ENCODE measurements around the gene RPS18. TPM values are rescaled to one million over a fixed set of nuclear protein-coding genes. Genes with fewer than 3 reads are reported as not detected.
"Not testable (repeated sequence)": the region's sequence is repeated elsewhere in the genome, so short reads cannot be mapped to it uniquely, and the experiment has no call there.

RPS18 gene
- total RNA-seq, 2 experiments from 2014 or later = 4,317 to 7,191 TPM

DNA sequence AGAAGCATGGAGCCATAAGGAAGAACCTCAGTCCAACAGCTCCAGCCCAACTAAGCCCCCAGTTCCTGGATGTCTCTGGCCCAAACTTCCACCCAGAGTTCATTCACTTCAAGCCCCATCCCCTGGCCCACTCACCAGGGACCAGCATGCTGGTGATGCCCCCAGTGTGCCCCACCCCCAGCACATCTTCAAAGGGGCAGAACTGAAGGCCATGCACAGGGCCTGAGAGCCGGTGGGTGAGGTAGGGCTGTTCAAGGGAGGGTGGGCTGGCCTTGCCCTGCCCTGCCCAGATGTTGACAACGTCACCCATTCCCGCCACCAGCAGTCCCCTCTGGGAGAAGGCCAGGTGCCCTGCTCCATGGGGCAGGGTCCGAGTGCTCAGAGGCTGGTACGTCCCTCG, 8.7 kb downstream of the RPS18 start:
- H3K27ac ChIP-seq (ENCODE audit: low read depth, low read length, poor library complexity, severe bottlenecking) = peak overlapping the region; percentile 20
- H3K79me2 ChIP-seq (ENCODE audit: insufficient read depth, low read depth, low read length) = peaks cover 4% of the 10 kb centered on the region; the same call in 1 of the 2 replicates
- no peaks in the 10 kb centered on the region; the same call in 1 of the 2 replicates for H4K20me1 ChIP-seq (ENCODE audit: insufficient read depth, low read length)
- ChIA-PET CTCF (ENCODE audit: unreplicated experiment) (no interaction called here), POLR2A (interaction anchor here (0.8 kb wide), 1 partner anchor 37 kb away, joined by 3 read pairs; the partner anchor contains the start of gene ZBTB22)
- no peak overlapping the region for H3K4me3 ChIP-seq (ENCODE audit: low read depth, low read length, poor library complexity, severe bottlenecking)
- H3K4me1 ChIP-seq (ENCODE audit: insufficient read depth, low read length, poor library complexity, severe bottlenecking) = peaks cover 36% of the 10 kb centered on the region
- no peak for DNase-seq (ENCODE audit: low spot score)
- peaks cover 90% of the 10 kb centered on the region for H3K36me3 ChIP-seq (ENCODE audit: insufficient read depth, low read length)
- TF ChIP-seq, protein P1, sequence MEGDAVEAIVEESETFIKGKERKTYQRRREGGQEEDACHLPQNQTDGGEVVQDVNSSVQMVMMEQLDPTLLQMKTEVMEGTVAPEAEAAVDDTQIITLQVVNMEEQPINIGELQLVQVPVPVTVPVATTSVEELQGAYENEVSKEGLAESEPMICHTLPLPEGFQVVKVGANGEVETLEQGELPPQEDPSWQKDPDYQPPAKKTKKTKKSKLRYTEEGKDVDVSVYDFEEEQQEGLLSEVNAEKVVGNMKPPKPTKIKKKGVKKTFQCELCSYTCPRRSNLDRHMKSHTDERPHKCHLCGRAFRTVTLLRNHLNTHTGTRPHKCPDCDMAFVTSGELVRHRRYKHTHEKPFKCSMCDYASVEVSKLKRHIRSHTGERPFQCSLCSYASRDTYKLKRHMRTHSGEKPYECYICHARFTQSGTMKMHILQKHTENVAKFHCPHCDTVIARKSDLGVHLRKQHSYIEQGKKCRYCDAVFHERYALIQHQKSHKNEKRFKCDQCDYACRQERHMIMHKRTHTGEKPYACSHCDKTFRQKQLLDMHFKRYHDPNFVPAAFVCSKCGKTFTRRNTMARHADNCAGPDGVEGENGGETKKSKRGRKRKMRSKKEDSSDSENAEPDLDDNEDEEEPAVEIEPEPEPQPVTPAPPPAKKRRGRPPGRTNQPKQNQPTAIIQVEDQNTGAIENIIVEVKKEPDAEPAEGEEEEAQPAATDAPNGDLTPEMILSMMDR (conservative IDR thresholded peaks at IDR 0.05; ENCODE audit: low read length) = no peak
- no peak for TF ChIP-seq EZH2phosphoT487 (IDR thresholded peaks at IDR 0.05; ENCODE audit: borderline replicate concordance, low read depth, low read length)
- H2AFZ ChIP-seq (ENCODE audit: low read length) = no peak overlapping the region
- intact Hi-C loops (cut with micrococcal nuclease; ENCODE audit: unreplicated experiment) = no loop called here
- H3K9me3 ChIP-seq (ENCODE audit: low read length) = no peaks in the 10 kb centered on the region
- no peak overlapping the region for H3K4me2 ChIP-seq (ENCODE audit: low read length)
- H3K9me2 ChIP-seq (ENCODE audit: insufficient read depth, low read length) = no peaks in the 10 kb centered on the region
- BruUV-seq (replicated peaks) = no TSS peak

DNA sequence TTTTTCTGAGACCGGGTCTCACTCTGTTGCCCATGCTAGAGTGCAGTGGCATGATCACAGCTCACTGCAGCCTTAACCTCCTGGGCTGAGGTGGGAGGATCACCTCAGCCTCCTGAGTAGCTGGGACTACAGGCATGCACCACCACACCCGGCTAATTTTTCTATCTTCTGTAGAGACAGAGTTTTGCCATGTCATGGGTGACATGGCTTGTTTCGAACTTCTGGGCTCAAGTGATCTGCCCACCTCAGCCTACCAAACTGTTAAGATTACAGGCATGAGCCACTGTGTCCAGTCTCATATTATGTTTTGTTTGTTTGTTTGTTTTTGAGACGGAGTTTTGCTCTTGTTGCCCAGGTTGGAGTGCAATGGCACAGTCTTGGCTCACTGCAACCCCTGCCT, 13.3 kb downstream of the RPS18 start:
- Histone ChIP-seq H3K36me3 (ENCODE audit: insufficient read depth, low read length) (peaks cover 68% of the 10 kb centered on the region), H3K79me2 (ENCODE audit: insufficient read depth, low read depth, low read length) (peaks cover 24% of the 10 kb centered on the region; the same call in 1 of the 2 replicates)
- H3K4me3 ChIP-seq (ENCODE audit: low read depth, low read length, poor library complexity, severe bottlenecking); intact Hi-C loops (cut with micrococcal nuclease; ENCODE audit: unreplicated experiment); H4K20me1 ChIP-seq (ENCODE audit: insufficient read depth, low read length); H3K27ac ChIP-seq (ENCODE audit: low read depth, low read length, poor library complexity, severe bottlenecking); BruUV-seq (replicated peaks); CTCF ChIA-PET (ENCODE audit: unreplicated experiment); H3K9me2 ChIP-seq (ENCODE audit: insufficient read depth, low read length); H3K4me2 ChIP-seq (ENCODE audit: low read length); DNase-seq (ENCODE audit: low spot score); H2AFZ ChIP-seq (ENCODE audit: low read length); H3K9me3 ChIP-seq (ENCODE audit: low read length); POLR2A ChIA-PET; H3K4me1 ChIP-seq (ENCODE audit: insufficient read depth, low read length, poor library complexity, severe bottlenecking): not testable (repeated sequence)

DNA sequence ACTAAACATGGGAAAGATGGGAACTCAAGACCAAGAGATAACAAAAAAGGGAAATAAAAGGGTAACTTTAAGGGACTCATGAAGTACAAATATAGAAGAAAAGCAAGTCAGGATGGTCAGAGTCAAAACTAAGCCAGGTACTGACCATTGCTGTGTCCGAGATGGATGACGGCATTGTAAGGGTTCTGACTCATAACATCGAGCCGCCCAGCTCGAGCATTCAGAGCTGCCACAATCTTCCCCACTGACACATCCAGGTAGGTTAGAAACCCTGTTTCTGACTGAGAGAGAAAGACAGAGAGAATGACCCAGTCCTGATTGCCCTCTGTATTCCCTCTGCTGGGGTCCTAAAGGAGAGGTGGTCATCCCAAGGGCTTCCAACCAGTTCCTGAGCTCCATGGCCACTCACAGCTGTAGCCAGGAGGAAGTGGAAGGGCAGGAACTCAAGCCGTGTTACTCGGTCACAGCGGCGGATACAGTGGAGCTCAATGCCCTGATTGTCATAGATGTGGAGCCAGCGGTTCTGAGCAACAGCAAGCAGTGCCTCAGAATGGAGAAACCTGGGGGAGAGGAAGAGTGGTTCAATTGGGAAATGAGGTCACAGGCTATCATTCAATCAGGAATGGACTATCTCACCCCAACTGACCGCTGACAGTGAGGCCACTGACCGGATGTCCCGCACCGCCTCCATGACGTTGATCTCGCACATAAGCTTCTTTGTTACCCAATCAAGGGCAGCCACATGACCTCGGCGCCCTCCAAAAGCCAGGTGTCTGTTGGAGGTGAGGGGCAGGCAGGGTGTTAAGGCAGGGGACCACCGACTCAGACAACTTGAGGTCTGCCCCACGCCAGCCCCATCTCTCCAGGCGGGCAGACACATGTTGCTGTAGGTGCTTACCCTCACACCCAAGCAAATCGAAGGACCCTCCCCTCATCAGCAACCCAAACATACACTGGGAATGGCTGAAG, 15.4 kb downstream of the RPS18 start:
- Histone ChIP-seq H3K36me3 (ENCODE audit: insufficient read depth, low read length) (peaks cover 70% of the 10 kb centered on the region), H3K4me1 (ENCODE audit: insufficient read depth, low read length, poor library complexity, severe bottlenecking) (peaks cover 24% of the 10 kb centered on the region), H4K20me1 (ENCODE audit: insufficient read depth, low read length) (no peaks in the 10 kb centered on the region), H3K4me3 (ENCODE audit: low read depth, low read length, poor library complexity, severe bottlenecking) (peak overlapping the region; percentile 86), H3K27ac (ENCODE audit: low read depth, low read length, poor library complexity, severe bottlenecking) (no peak overlapping the region), H3K9me3 (ENCODE audit: low read length) (no peaks in the 10 kb centered on the region), H3K79me2 (ENCODE audit: insufficient read depth, low read depth, low read length) (peaks cover 31% of the 10 kb centered on the region; the same call in 1 of the 2 replicates), H3K9me2 (ENCODE audit: insufficient read depth, low read length) (no peaks in the 10 kb centered on the region), H3K4me2 (ENCODE audit: low read length) (peak overlapping the region; percentile 87), H2AFZ (ENCODE audit: low read length) (no peak overlapping the region)
- CTCF ChIA-PET (ENCODE audit: unreplicated experiment) = no interaction called here
- POLR2A ChIA-PET = interaction anchor here (0.5 to 1.3 kb wide), 2 partner anchors 10 to 101 kb away, joined by 3 to 4 read pairs; partner anchors contain the start of gene B3GALT4
- no peak for DNase-seq (ENCODE audit: low spot score)
- TF ChIP-seq EZH2phosphoT487 (IDR thresholded peaks at IDR 0.05; ENCODE audit: borderline replicate concordance, low read depth, low read length) = no peak
- TF ChIP-seq, protein P1 (conservative IDR thresholded peaks at IDR 0.05; ENCODE audit: low read length) = no peak
- BruUV-seq (replicated peaks) = no TSS peak
- intact Hi-C loops (cut with micrococcal nuclease; ENCODE audit: unreplicated experiment) = no loop called here
